Stimulated activated CD4-positive, alpha-beta T cell treated with anti-CD3 and anti-CD28 coated beads, Interleukin-2, amount 100 ng/mL, for 24 hours (primary cell): Measurements from ENCODE around the gene SLC24A3.

Experiments
- DNase-seq, 2 donors: peaks; one replicate each; pipeline ENCODE4 v3.0.0-alpha.2; 2020

The SLC24A3 gene

GRCh38 chr20:19244291-19244690, 31.8 kb downstream of the SLC24A3 start:
- DNase-seq: no peak

GRCh38 chr20:19249106-19249879, 36.9 kb downstream of the SLC24A3 start:
- DNase-seq: no peak

- DNase-seq: no peak
Measured at GRCh38 chr20:19250346-19250745, 37.9 kb downstream of the SLC24A3 start.

- no peak for DNase-seq
Measured at GRCh38 chr20:19251506-19251905, 39.1 kb downstream of the SLC24A3 start.

- no peak for DNase-seq
Measured at GRCh38 chr20:19251958-19252357, 39.5 kb downstream of the SLC24A3 start.

GRCh38 chr20:19252451-19253120, 40.1 kb downstream of the SLC24A3 start:
- DNase-seq: no peak

GRCh38 chr20:19253316-19253715, 40.9 kb downstream of the SLC24A3 start:
- no peak for DNase-seq

GRCh38 chr20:19253916-19254820, 41.7 kb downstream of the SLC24A3 start:
- DNase-seq: no peak

GRCh38 chr20:19254956-19255355, 42.5 kb downstream of the SLC24A3 start:
- DNase-seq: no peak

- DNase-seq: no peak
Measured at GRCh38 chr20:19256085-19256484, 43.6 kb downstream of the SLC24A3 start.

- DNase-seq: no peak
Measured at GRCh38 chr20:19256906-19257595, 44.6 kb downstream of the SLC24A3 start.

GRCh38 chr20:19257865-19258264, 45.4 kb downstream of the SLC24A3 start:
- DNase-seq: no peak

GRCh38 chr20:19259141-19259591, 46.7 kb downstream of the SLC24A3 start:
- DNase-seq: no peak

- DNase-seq: no peak
Measured at GRCh38 chr20:19260412-19261090, 48.1 kb downstream of the SLC24A3 start.

GRCh38 chr20:19264191-19264590, 51.7 kb downstream of the SLC24A3 start:
- DNase-seq: no peak

GRCh38 chr20:19265646-19266374, 53.4 kb downstream of the SLC24A3 start:
- no peak for DNase-seq

- no peak for DNase-seq
Measured at GRCh38 chr20:19268426-19268825, 56.0 kb downstream of the SLC24A3 start.

GRCh38 chr20:19269737-19270340, 57.4 kb downstream of the SLC24A3 start:
- DNase-seq: no peak

- no peak for DNase-seq
Measured at GRCh38 chr20:19271879-19272651, 59.6 kb downstream of the SLC24A3 start.
